ENCODE data around the gene ZNRF1.

ZNRF1 gene

GRCh38 chr16:75065149-75065505 lies 66.3 kb downstream of the ZNRF1 start:
- TF ChIP-seq TAF1 (IDR thresholded peaks at IDR 0.05; ENCODE audit: borderline replicate concordance, insufficient read depth, low read length) (no peak), REST (IDR thresholded peaks at IDR 0.05; ENCODE audit: insufficient read depth in 1 of 2, low read depth in 2 of 2, low read length in 2 of 2) (no peak), SIN3A (IDR thresholded peaks at IDR 0.05; ENCODE audit: borderline replicate concordance, insufficient read depth, low read length) (no peak), FOXP2 (optimal IDR thresholded peaks at IDR 0.05; ENCODE audit: borderline replicate concordance, extremely low read depth, extremely low read length, insufficient read depth) (no peak), POLR2AphosphoS5 (IDR thresholded peaks at IDR 0.05; ENCODE audit: low read depth, low read length) (no peak)

DNA sequence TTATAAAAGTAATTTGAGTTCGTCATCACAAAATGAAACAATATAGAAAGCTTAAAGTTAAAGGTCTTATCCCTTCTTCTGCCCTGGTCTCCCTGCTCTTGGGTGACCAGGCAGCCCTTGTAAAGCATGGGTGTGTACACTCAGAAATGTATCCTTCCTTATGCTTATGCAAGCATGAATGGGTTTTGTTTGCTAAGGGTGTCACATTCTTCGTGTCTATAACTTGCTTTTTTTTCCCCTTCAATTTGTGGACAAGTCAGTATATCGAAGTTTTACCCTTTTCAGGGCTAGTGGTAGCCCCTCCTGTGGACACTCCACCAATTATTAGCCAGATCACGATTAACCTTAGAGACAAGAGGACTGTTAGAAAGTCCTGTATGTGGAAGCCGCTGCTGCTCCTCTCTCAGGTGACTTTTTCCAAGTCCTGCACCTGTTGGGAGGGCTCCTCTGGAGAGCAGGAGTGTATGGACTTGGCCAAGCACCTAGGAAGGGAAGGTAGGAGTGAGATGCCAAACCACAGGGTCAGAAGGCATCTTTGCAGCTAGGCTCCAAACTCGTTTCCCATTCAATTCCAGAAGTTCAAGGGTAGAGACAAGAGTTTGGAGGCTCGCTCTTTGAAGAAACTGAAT lies 66.8 kb downstream of the ZNRF1 start:
- no peak for TF ChIP-seq SIN3A (IDR thresholded peaks at IDR 0.05; ENCODE audit: borderline replicate concordance, insufficient read depth, low read length)

DNA sequence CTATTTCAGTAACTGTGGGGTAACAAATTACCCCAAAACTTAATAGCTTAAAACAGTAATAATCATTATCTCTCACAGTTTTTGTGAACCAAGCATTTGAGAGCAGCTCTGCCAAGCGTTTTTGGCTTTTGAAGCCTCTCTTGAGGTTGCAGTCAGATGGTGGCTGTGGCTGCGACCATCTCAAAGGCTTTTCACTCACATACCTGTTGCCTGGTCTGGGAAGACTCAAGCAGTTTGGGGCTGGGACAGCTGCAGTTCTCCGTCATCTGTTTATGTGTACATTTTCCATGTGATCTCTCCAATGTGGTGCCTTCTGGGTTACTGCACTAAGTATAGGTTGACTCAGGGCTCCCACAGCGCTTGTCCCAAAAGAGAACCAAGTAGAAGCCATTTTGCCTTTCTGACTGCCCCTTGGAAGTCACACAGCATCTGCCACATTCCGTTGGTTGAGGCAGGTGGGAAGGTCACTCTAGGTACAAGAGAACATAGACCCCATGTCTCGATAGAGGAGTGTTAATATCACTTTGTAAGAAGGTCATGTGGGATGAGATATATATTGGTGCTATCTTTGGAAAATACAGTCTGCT lies 68.1 kb downstream of the ZNRF1 start:
- no peak for TF ChIP-seq REST (IDR thresholded peaks at IDR 0.05; ENCODE audit: insufficient read depth in 1 of 2, low read depth in 2 of 2, low read length in 2 of 2)
- no peak for TF ChIP-seq SIN3A (IDR thresholded peaks at IDR 0.05; ENCODE audit: borderline replicate concordance, insufficient read depth, low read length)
- no peak for TF ChIP-seq TAF1 (IDR thresholded peaks at IDR 0.05; ENCODE audit: borderline replicate concordance, insufficient read depth, low read length)
- no peak for TF ChIP-seq POLR2AphosphoS5 (IDR thresholded peaks at IDR 0.05; ENCODE audit: low read depth, low read length)
- no peak for TF ChIP-seq FOXP2 (optimal IDR thresholded peaks at IDR 0.05; ENCODE audit: borderline replicate concordance, extremely low read depth, extremely low read length, insufficient read depth)

- TF ChIP-seq POLR2AphosphoS5 (IDR thresholded peaks at IDR 0.05; ENCODE audit: low read depth, low read length) (no peak), FOXP2 (optimal IDR thresholded peaks at IDR 0.05; ENCODE audit: borderline replicate concordance, extremely low read depth, extremely low read length, insufficient read depth) (no peak), REST (IDR thresholded peaks at IDR 0.05; ENCODE audit: insufficient read depth in 1 of 2, low read depth in 2 of 2, low read length in 2 of 2) (no peak), SIN3A (IDR thresholded peaks at IDR 0.05; ENCODE audit: borderline replicate concordance, insufficient read depth, low read length) (no peak), TAF1 (IDR thresholded peaks at IDR 0.05; ENCODE audit: borderline replicate concordance, insufficient read depth, low read length) (no peak)
Observed at GRCh38 chr16:75068085-75069031, 69.5 kb downstream of the ZNRF1 start.

- no peak for TF ChIP-seq TAF1 (IDR thresholded peaks at IDR 0.05; ENCODE audit: borderline replicate concordance, insufficient read depth, low read length)
- no peak for TF ChIP-seq POLR2AphosphoS5 (IDR thresholded peaks at IDR 0.05; ENCODE audit: low read depth, low read length)
- TF ChIP-seq SIN3A (IDR thresholded peaks at IDR 0.05; ENCODE audit: borderline replicate concordance, insufficient read depth, low read length), result no peak
- TF ChIP-seq FOXP2 (optimal IDR thresholded peaks at IDR 0.05; ENCODE audit: borderline replicate concordance, extremely low read depth, extremely low read length, insufficient read depth), result no peak
- no peak for TF ChIP-seq REST (IDR thresholded peaks at IDR 0.05; ENCODE audit: insufficient read depth in 1 of 2, low read depth in 2 of 2, low read length in 2 of 2)
Observed at GRCh38 chr16:75070012-75070841, 71.4 kb downstream of the ZNRF1 start.

Measured in PFSK-1 (cell line).